ENCODE data around the gene DAGLA.

DNA sequence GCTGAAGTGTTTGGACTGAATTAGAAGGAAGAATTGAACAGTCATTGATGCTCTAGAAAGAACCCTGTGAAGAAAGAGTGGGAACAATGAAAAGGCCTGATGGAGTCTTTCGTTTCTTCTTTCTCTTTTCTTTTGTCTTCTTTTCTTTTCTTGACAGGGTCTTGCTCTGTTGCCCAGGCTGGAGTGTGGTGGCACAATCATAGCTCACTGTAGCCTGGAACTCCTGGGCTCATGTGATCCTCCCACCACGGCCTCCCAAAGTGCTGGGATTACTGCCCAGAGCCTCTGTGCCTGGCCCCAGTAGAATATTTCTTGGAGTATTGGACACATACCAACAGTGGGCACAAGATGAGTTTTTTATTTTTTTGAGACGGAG, 113.6 kb downstream of the DAGLA start:
- no peak for TF ChIP-seq CTCF (IDR thresholded peaks at IDR 0.05)
- TF ChIP-seq POLR2A (IDR thresholded peaks at IDR 0.05), result no peak
